Astrocyte (in vitro differentiated cells and primary cell): ENCODE measurements around the gene NCMAP.

Experiments used
- CTCF ChIP-seq: IDR thresholded peaks from 2 replicates; pipeline ENCODE4 v1.5.1; 2011; ENCODE audit warnings: low read depth, mild to moderate bottlenecking, inconsistent platforms, low read length, moderate library complexity; ENCODE audit not compliant: insufficient read depth
- EZH2 ChIP-seq: IDR thresholded peaks from 2 replicates; pipeline ENCODE4 v1.6.1; 2012; ENCODE audit warnings: mild to moderate bottlenecking, low read length, inconsistent platforms; ENCODE audit not compliant: insufficient read depth

GRCh38 chr1:24554714-24555113, 1.2 kb upstream of the NCMAP start:
- TF ChIP-seq CTCF: no peak
- no peak for TF ChIP-seq EZH2
